Heart left ventricle (tissue), 16 donors: ENCODE measurements around the gene RAB28. TPM values are rescaled to one million over a fixed set of nuclear protein-coding genes. Genes with fewer than 3 reads are reported as not detected.
A peak's percentile ranks its signal among the peaks of the same experiment; 100 is the strongest.
"Not testable (repeated sequence)": the region's sequence is repeated elsewhere in the genome, so short reads cannot be mapped to it uniquely, and the experiment has no call there.

Source experiments
- ATAC-seq, 4 donors: fragments of 200-7000 bp; cut with Tn5 transposase; one replicate each; pipeline ENCODE4 v1.9.1; 2020 to 2022; ENCODE audit warnings: moderate library complexity in 4 of 4, mild to moderate bottlenecking in 3 of 4, moderate number of reproducible peaks in 1 of 4
- DNase-seq, 5 donors: peaks; one replicate each; pipeline ENCODE4 v3.0.0-alpha.2; 2020
- H3K27ac ChIP-seq, 12 donors: fragments of 200-600 bp; sonication (generic) in 4 of 12; one replicate each; pipeline versions ENCODE4 v1.5.0 to v1.8.0; 2016 to 2022; ENCODE audit warnings: mild to moderate bottlenecking in 2 of 12
- H3K27me3 ChIP-seq, 9 donors: fragments of 200-600 bp; sonication (generic) in 2 of 9; one replicate each; pipeline versions ENCODE4 v1.5.1 to v1.8.0; 2016 to 2022; ENCODE audit warnings: mild to moderate bottlenecking in 3 of 9
- H3K36me3 ChIP-seq, 9 donors: fragments of 200-600 bp; sonication (generic) in 2 of 9; one replicate each; pipeline versions ENCODE4 v1.5.0 to v1.8.0; 2018 to 2022; ENCODE audit warnings: mild to moderate bottlenecking in 2 of 9
- H3K4me1 ChIP-seq, 12 donors: fragments of 200-600 bp; sonication (generic) in 4 of 12; one replicate each; pipeline versions ENCODE4 v1.5.0 to v1.8.0; 2016 to 2022; ENCODE audit warnings: mild to moderate bottlenecking in 3 of 12
- H3K4me3 ChIP-seq, 12 donors: fragments of 200-600 bp; sonication (generic) in 4 of 12; one replicate each; pipeline versions ENCODE4 v1.5.0 to v1.8.0; 2017 to 2022; ENCODE audit warnings: mild to moderate bottlenecking in 9 of 12, moderate library complexity in 4 of 12
- H3K9me3 ChIP-seq, 12 donors: fragments of 200-600 bp; sonication (generic) in 4 of 12; one replicate each; pipeline versions ENCODE4 v1.5.0 to v1.8.0; 2016 to 2022; ENCODE audit warnings: mild to moderate bottlenecking in 1 of 12
- CTCF ChIP-seq, 12 donors: fragments of 200-600 bp; sonication (generic) in 4 of 12; IDR thresholded peaks; one replicate each; pipeline versions ENCODE4 v1.5.0 to v1.8.0; 2018 to 2022; ENCODE audit warnings: antibody characterized with exemption in 12 of 12, mild to moderate bottlenecking in 5 of 12
- POLR2A ChIP-seq, 2 donors: fragments of 450-650 bp; IDR thresholded peaks; one replicate each; pipeline ENCODE4 v1.6.1; 2017; ENCODE audit warnings: antibody characterized with exemption in 2 of 2, mild to moderate bottlenecking in 2 of 2, moderate library complexity in 2 of 2
- WGBS, 4 donors: extraction: QIAGEN DNeasy Blood & Tissue Kit in 2 of 4; methylation state at CpG; one replicate each; pipeline versions ENCODE4 v1.1.5 to v1.1.7; 2013 to 2018; 5-methylcytosine and 5-hydroxymethylcytosine counted together
- intact Hi-C, 10 donors: fragments of 100-400 bp; cut with DNase I; formaldehyde crosslinking; loops; one replicate each; pipeline versions ENCODE4 v1.11.1 to v1.14.2; 2022
- polyA plus RNA-seq, 2 donors: library from polyadenylated mRNA; stranded (reverse); fragments of 200-250 nt; gene quantifications; one replicate each; pipeline ENCODE4 v1.2.3, GENCODE V29; 2013
- total RNA-seq, 9 donors: library from RNA; depleted of rRNA in 2 of 9; stranded (reverse); fragments of >200 nt in 2 of 9; fragmentation: NEBNext Ultra II Directional in 3 of 9; extraction: Animal tissue kit (Norgen Biotek cat#: 25700) in 3 of 9; gene quantifications; one replicate each; pipeline versions ENCODE4 v1.1.0 to v1.2.4, GENCODE V29; 2016 to 2023
- donor health status: ischemic (EF 13 %, LVEDD 7.1; RV severe dilation, severe dysfunction).
- donor health status: healthy with polysubstance abuse.
- donor health status: DM: no; HTN: yes; CAD: no.
- donor health status: DM: no; HTN: no; CAD: no.
- donor health status: ischemic (EF 25% LVEDD 6.9; RV normal size, moderate dysfunction).
- donor health status: ischemic (EF 25% LVEDD 5.7; RV mildly dilated, moderate dysfunction).
- donor health status: healthy.
- donor health status: DM: yes; HTN: yes; CAD: no.
- donor health status: ischemic (EF 35%, LVEDD 5.7; RV mildly dilated, moderate dysfunction).
- donor health status: nonischemic (EF 11% LVEDD 7.7; RV severe dilation, severe dysfunction).
- donor health status: DM: yes; HTN: yes; CAD: no.
- donor health status: PGD.
- donor health status: ischemic (EF 29% LVEDD 5.4; RV normal size, mild dysfunction).
- donor health status: nonischemic (EF 23%, LVEDD 6.1; RV moderate dilation, normal function).

RAB28 gene
- total and polyA plus RNA-seq, 11 donors, result 11.5 to 31.1 (median 17.9) TPM

GRCh38 chr4:13396161-13396560 lies 88.0 kb downstream of the RAB28 start:
- 16 to 21% (median 18%) methylated on average over 1 of the region's 1 CpG for WGBS, 4 donors
- TF ChIP-seq CTCF (IDR thresholded peaks at IDR 0.05), result no peak
- TF ChIP-seq POLR2A (IDR thresholded peaks at IDR 0.05), result no peak
- Histone ChIP-seq H3K36me3 (no peaks in the 10 kb centered on the region), H3K4me3 (no peak overlapping the region), H3K4me1 (peaks cover 0 to 24% (median 0%) of the 10 kb centered on the region in 12 donors), H3K27me3 (no peaks in the 10 kb centered on the region), H3K9me3 (peaks cover 0 to 9% (median 0%) of the 10 kb centered on the region in 12 donors), H3K27ac (no peak overlapping the region)
- intact Hi-C loops, result no loop called here
- ATAC-seq, result no peak
- DNase-seq, result no peak

GRCh38 chr4:13389901-13390300 lies 94.2 kb downstream of the RAB28 start:
- Histone ChIP-seq H3K9me3 (peaks cover 0 to 15% (median 0%) of the 10 kb centered on the region in 12 donors), H3K4me1 (peaks cover 0 to 12% (median 0%) of the 10 kb centered on the region in 12 donors)
- intact Hi-C loops, H3K36me3 ChIP-seq, H3K4me3 ChIP-seq, H3K27ac ChIP-seq, DNase-seq, ATAC-seq, H3K27me3 ChIP-seq: not testable (repeated sequence)
- WGBS, 4 donors, result 76 to 93% (median 82%) methylated on average over 4 of the region's 4 CpGs

GRCh38 chr4:13386405-13387107 lies 97.6 kb downstream of the RAB28 start:
- no peak for ATAC-seq
- no peaks in the 10 kb centered on the region for H3K27me3 ChIP-seq
- peaks cover 0 to 13% (median 0%) of the 10 kb centered on the region in 12 donors for H3K4me1 ChIP-seq
- no peak overlapping the region for H3K4me3 ChIP-seq
- DNase-seq, result no peak
- H3K27ac ChIP-seq, result no peak overlapping the region
- H3K9me3 ChIP-seq, result peaks cover 0 to 10% (median 0%) of the 10 kb centered on the region in 12 donors
- TF ChIP-seq CTCF (IDR thresholded peaks at IDR 0.05), result no peak
- TF ChIP-seq POLR2A (IDR thresholded peaks at IDR 0.05), result no peak
- intact Hi-C loops, result no loop called here
- no peaks in the 10 kb centered on the region for H3K36me3 ChIP-seq

- DNase-seq, result peak in 1 of 5 donors; percentile 58
- H3K27ac ChIP-seq, result no peak overlapping the region
- no peak overlapping the region for H3K4me3 ChIP-seq
- H3K4me1 ChIP-seq, result peaks cover 0 to 13% (median 0%) of the 10 kb centered on the region in 12 donors
- 87 to 100% (median 94%) methylated on average over 2 to 7 of the region's 7 CpGs for WGBS, 4 donors
- peaks cover 0 to 9% (median 0%) of the 10 kb centered on the region in 9 donors for H3K36me3 ChIP-seq
- peaks cover 0 to 6% (median 0%) of the 10 kb centered on the region in 12 donors for H3K9me3 ChIP-seq
- no peaks in the 10 kb centered on the region for H3K27me3 ChIP-seq
- peak in 2 of 4 donors; percentile 20 to 33 for ATAC-seq
- intact Hi-C loops, result no loop called here
- TF ChIP-seq POLR2A (IDR thresholded peaks at IDR 0.05) (no peak), CTCF (IDR thresholded peaks at IDR 0.05) (no peak)
These were observed 100.1 kb downstream of the RAB28 start for GRCh38 chr4:13384055-13384454.
